HL-60 (cell line): ENCODE data around the gene MAP4K2.

Experiments
- DNase-seq, 2 experiments: peaks; one replicate each; pipeline ENCODE4 v3.0.0-alpha.2; 2010 to 2020; ENCODE audit warnings: low read depth in 1 of 2, low spot score in 1 of 2
- H3K27ac ChIP-seq: fragments of 250-450 bp; sonication (Bioruptor Pico); replicated peaks from 2 replicates; pipeline ENCODE4 v1.5.1; 2020; ENCODE audit warnings: mild to moderate bottlenecking, moderate library complexity
- H3K27me3 ChIP-seq: fragments of 250-450 bp; sonication (Bioruptor Pico); 2 replicates; pipeline ENCODE4 v1.5.1; 2021; ENCODE audit warnings: mild to moderate bottlenecking, moderate library complexity; ENCODE audit not compliant: insufficient read depth, poor library complexity, severe bottlenecking
- H3K4me3 ChIP-seq: replicated peaks from 2 replicates; pipeline ENCODE4 v1.5.1; 2011; ENCODE audit warnings: mild to moderate bottlenecking, control low read depth, low read length; ENCODE audit not compliant: insufficient read depth
- GABPA ChIP-seq: IDR thresholded peaks from 2 replicates; pipeline ENCODE4 v1.6.1; 2012; ENCODE audit warnings: low read depth
- POLR2AphosphoS5 ChIP-seq: IDR thresholded peaks from 2 replicates; pipeline ENCODE4 v1.6.1; 2012; ENCODE audit warnings: low read depth
- REST ChIP-seq: IDR thresholded peaks from 2 replicates; pipeline ENCODE4 v1.6.1; 2012; ENCODE audit warnings: low read depth; ENCODE audit not compliant: insufficient replicate concordance
- SPI1 ChIP-seq: IDR thresholded peaks from 2 replicates; pipeline ENCODE4 v1.6.1; 2012; ENCODE audit warnings: low read depth, mild to moderate bottlenecking, borderline replicate concordance
- TF ChIP-seq, protein P1 (sequence below): IDR thresholded peaks from one replicate; pipeline ENCODE4 v1.5.1; 2011; ENCODE audit warnings: low read length, control low read depth, inconsistent platforms; ENCODE audit not compliant: insufficient read depth

The MAP4K2 gene

GRCh38 chr11:64836448-64837072 lies 33.5 kb upstream of the MAP4K2 start:
- H3K4me3 ChIP-seq: no peak overlapping the region

GRCh38 chr11:64835616-64836447 lies 32.8 kb upstream of the MAP4K2 start:
- no peaks in the 10 kb centered on the region for H3K27me3 ChIP-seq
- no peak overlapping the region for H3K4me3 ChIP-seq
- no peak overlapping the region for H3K27ac ChIP-seq
- TF ChIP-seq POLR2AphosphoS5 (no peak), SPI1 (no peak), GABPA (no peak), REST (no peak)
- TF ChIP-seq, protein P1, sequence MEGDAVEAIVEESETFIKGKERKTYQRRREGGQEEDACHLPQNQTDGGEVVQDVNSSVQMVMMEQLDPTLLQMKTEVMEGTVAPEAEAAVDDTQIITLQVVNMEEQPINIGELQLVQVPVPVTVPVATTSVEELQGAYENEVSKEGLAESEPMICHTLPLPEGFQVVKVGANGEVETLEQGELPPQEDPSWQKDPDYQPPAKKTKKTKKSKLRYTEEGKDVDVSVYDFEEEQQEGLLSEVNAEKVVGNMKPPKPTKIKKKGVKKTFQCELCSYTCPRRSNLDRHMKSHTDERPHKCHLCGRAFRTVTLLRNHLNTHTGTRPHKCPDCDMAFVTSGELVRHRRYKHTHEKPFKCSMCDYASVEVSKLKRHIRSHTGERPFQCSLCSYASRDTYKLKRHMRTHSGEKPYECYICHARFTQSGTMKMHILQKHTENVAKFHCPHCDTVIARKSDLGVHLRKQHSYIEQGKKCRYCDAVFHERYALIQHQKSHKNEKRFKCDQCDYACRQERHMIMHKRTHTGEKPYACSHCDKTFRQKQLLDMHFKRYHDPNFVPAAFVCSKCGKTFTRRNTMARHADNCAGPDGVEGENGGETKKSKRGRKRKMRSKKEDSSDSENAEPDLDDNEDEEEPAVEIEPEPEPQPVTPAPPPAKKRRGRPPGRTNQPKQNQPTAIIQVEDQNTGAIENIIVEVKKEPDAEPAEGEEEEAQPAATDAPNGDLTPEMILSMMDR: no peak
- DNase-seq: no peak

More at GRCh38 chr11:64836448-64837072, 33.5 kb upstream of the MAP4K2 start:
- no peak for DNase-seq
- TF ChIP-seq POLR2AphosphoS5: no peak
- no peak for TF ChIP-seq REST
- TF ChIP-seq GABPA: no peak
- TF ChIP-seq, protein P1: no peak
- no peak for TF ChIP-seq SPI1
- H3K27ac ChIP-seq: no peak overlapping the region
- H3K27me3 ChIP-seq: no peaks in the 10 kb centered on the region

DNA sequence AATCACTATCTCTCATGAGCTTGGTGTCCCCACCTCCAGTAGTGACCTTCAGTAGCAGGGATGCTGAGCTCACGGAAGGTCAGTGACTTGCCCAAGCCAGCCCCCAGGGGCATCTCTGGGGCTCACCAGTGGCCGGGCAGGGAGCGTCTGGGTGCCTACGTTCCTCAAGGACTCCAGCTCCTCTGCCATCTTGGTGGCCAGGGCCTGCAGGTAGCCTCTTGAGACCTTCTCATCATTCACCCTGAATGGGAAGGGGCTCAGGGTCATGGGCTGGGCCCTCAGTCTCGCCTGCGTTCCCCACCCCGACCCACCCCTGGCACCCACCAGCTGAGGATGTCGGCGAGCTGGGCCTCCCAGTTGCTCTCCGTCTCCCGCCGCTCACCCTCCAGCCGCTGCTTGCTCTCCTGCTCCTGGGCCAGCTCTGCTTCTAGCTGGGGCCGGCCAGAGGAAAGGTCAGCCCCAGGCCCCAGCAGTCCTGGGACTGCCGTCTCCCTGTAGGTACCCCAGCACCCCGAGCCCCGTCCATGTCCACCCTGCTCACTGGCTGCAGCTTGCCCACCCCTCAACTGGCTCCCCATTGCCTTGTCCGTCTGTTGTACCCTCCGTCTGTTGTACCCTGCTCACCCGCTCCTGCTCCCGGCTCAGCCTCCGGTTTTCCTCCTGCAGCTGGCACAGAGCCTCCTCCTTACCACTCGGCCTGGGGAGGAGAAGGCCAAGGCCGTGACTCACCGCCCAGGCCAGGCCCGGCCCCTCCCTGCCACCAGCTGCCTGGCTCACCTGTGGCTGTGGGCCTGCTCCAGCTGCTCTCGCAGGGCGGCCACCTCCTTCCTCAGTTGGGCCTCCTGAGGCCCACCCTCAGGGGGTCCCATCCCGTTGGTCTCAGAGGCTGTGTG lies 32.0 kb upstream of the MAP4K2 start:
- no peak for DNase-seq
- no peak overlapping the region for H3K4me3 ChIP-seq
- H3K27ac ChIP-seq: no peak overlapping the region
- H3K27me3 ChIP-seq: no peaks in the 10 kb centered on the region
- TF ChIP-seq REST (no peak), POLR2AphosphoS5 (no peak), SPI1 (no peak), GABPA (no peak)
- TF ChIP-seq, protein P1: no peak
